GM10266 (cell line): ENCODE data around the gene ANKS1B.

Source experiments
- DNase-seq: peaks from one replicate; pipeline ENCODE4 v3.0.0; 2012; ENCODE audit errors: extremely low spot score
- TF ChIP-seq, protein P1 (sequence below): IDR thresholded peaks from 2 replicates; pipeline ENCODE4 v1.5.1; 2012; ENCODE audit warnings: mild to moderate bottlenecking, low read depth; ENCODE audit not compliant: control insufficient read depth, insufficient read depth; ENCODE audit errors: missing control alignments

The ANKS1B gene

DNA sequence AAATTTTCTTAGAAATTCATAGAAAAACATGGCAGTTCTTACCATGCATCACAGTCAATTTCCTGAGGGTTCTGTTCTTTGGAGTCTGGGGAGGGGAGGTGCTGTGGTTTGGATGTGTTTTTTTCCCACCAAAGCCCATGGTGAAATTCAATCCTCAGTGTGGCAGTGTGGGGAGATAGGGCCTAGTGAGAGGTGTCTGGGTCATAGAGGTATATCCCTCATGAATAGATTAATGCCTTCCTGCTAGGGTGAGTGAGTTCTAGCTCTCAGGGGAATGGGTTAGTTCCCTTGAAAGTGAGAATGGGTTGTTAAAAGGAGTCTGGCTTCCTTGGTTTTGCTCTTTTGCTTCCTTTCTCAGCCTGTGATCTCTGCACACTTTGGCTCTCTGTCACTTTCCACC, 1061.9 kb downstream of the ANKS1B start:
- no peak for DNase-seq
- TF ChIP-seq, protein P1, sequence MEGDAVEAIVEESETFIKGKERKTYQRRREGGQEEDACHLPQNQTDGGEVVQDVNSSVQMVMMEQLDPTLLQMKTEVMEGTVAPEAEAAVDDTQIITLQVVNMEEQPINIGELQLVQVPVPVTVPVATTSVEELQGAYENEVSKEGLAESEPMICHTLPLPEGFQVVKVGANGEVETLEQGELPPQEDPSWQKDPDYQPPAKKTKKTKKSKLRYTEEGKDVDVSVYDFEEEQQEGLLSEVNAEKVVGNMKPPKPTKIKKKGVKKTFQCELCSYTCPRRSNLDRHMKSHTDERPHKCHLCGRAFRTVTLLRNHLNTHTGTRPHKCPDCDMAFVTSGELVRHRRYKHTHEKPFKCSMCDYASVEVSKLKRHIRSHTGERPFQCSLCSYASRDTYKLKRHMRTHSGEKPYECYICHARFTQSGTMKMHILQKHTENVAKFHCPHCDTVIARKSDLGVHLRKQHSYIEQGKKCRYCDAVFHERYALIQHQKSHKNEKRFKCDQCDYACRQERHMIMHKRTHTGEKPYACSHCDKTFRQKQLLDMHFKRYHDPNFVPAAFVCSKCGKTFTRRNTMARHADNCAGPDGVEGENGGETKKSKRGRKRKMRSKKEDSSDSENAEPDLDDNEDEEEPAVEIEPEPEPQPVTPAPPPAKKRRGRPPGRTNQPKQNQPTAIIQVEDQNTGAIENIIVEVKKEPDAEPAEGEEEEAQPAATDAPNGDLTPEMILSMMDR, result no peak

DNA sequence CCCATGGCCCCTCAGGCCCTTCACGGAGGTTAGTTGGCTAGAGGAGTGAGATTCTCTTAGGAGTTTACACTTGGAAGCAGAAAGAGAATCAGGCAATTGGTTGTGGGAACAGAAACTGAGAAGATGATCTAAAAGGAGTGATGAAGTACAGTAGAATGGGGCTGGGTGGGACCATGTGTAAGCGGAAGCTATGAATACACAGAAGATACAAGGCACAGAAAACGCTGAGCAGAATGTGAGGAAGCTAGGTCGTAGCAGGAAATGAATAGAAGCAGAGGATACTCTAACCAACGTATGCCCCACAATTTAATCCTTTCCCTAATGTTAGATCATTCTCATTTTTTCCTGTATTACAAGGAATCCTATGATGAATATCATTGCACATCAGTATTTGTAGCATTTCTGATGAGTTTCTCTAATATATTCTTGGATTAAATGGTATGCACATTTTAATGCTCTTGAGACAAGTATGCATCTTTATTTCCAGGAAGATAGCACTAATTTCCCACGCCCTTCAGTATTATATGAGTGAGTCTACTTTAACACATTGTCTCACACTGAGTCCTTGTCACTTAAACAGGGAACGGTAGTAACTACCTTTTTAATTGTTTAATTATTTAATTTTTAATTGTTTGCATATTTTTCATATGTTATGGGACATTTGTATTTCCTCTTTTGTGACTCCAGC, 1066.4 kb downstream of the ANKS1B start:
- TF ChIP-seq, protein P1, result no peak
- no peak for DNase-seq

DNA sequence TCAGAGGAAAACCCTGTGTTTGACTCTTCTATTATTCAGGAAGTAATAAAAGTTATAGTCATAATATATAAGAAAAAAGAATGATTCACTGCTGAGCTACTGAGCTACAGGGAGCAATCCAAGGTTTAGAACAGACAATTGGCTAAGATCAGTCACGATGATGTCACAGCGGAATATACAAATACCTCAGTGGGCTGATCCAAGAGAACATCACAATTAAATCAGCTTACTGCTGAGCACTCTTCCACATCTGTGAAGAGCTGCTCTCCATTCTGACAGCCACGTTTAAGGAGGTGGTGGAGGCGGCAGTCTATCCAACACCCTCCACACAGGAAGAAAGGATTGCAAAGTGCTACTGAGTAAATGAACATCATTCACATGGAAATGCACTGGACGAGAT, 1068.6 kb downstream of the ANKS1B start:
- TF ChIP-seq, protein P1, result no peak
- no peak for DNase-seq

DNA sequence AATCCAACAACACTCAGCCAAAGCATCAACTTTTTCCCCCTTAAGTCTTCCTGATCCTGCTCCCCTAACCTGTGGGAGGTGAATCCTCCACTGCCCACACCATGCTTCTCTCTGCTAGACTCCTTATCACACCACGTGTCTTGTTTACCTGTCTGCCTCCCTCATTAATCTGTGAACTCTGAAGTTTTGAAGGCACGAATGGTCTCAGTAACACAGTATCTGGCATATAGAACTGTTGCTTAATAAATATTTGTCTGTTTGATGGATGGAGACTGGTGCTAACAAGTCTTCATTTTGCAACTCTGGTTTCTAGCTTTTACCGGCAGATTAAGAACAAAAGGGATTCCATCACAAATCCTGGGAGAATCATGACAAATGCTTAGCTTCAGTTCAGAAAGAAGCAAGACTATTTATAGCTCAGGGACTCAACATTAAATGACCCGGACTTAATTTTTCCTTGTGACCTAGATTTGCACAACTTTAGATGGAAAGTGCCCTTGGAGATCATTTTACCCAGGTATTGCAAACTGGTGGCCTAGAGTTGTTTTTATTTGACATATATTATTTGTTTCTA, 1072.2 kb downstream of the ANKS1B start:
- no peak for DNase-seq
- TF ChIP-seq, protein P1, result no peak

DNA sequence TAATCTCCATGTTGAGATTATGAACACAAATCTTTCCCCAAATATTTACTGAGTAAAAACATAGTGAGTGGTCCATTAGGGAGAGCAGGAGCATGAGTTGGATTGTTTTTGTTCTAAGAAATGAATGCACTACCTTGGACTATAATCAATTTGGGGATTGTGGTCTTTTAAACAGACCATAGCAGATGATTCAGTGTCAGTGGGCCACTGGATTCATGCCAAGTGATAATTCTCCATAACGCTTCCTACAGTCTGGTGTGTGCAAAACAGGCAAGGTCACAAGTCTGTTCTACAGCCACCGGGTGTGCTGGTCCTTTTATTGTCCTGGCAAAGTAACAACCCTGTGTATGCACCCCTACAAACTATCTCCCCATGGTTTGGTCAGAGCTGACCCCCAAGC, 1073.3 kb downstream of the ANKS1B start:
- TF ChIP-seq, protein P1, result no peak
- DNase-seq, result no peak

DNA sequence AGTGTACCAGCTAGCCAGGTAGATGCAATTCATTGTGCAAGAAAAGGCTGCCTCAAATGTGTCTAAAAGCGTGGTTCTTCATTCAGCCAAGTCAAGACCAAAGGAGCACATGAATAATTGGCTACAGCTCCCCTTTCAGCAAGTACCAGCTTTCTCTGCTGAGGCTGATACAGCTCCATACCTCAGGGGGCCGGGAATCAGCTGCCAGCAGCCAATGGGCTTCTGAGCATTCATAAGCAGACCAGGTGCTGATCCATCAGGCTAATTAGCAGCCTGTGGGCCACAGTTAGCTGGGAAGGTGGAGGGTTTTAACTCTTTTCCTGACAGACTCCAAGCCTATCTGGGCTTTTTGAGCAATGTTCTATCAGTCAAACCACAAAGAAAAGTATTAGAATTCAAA, 1075.0 kb downstream of the ANKS1B start:
- DNase-seq, result no peak
- TF ChIP-seq, protein P1, result no peak

DNA sequence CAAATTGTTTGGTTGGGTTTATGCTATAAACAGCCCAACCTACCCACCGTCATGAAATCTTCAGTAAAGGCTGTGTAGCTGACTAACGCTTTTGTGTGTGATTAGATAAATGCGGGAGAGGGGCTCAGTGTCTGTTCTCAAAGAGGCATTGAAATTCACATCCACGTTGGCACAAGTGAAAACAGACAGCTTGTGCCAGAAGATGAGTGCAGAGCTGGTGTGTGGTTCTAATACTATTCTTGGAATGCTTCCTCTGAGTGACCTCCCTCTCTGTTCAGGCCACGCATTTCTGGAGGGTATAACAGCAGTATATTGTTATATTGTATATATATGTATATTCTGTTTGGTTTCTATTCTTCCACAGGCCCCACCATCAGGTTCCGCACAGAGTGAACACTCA, 1075.9 kb downstream of the ANKS1B start:
- TF ChIP-seq, protein P1, result no peak
- no peak for DNase-seq
